Measurements from ENCODE around the gene NR4A1.
A peak's percentile ranks its signal among the peaks of the same experiment; 100 is the strongest.

The NR4A1 gene

GRCh38 chr12:52036587-52037171 lies 14.6 kb upstream of the NR4A1 start (continued):
- TF ChIP-seq SNAI2 (CRISPR knock-in tag; IDR thresholded peaks at IDR 0.05): no peak
- no peak for TF ChIP-seq TOX (CRISPR knock-in tag; IDR thresholded peaks at IDR 0.05; ENCODE audit: borderline replicate concordance)
- TF ChIP-seq ZFP30 (CRISPR knock-in tag; IDR thresholded peaks at IDR 0.05): no peak
- TF ChIP-seq TSHZ2 (CRISPR knock-in tag; IDR thresholded peaks at IDR 0.05): peak; percentile 35; the same call in 1 of the 2 replicates
- 0 out of 2 replicates have a peak, but pooled peaks have one; percentile 22 for TF ChIP-seq ZFP3 (CRISPR knock-in tag; IDR thresholded peaks at IDR 0.05)

- 0 out of 3 replicates have a peak, but pooled peaks have one; percentile 6 for ATAC-seq
- TF ChIP-seq ZNF565 (CRISPR knock-in tag; conservative IDR thresholded peaks at IDR 0.05; ENCODE audit: low read depth) (no peak), ZFP3 (CRISPR knock-in tag; IDR thresholded peaks at IDR 0.05) (peak; percentile 32; the same call in 1 of the 2 replicates), ESRRG (CRISPR knock-in tag; IDR thresholded peaks at IDR 0.05) (peak; percentile 33; the same call in 1 of the 2 replicates), CREB5 (CRISPR knock-in tag; IDR thresholded peaks at IDR 0.05; ENCODE audit: low read depth) (0 out of 2 replicates have a peak, but pooled peaks have one; percentile 26), PATZ1 (CRISPR knock-in tag; IDR thresholded peaks at IDR 0.05; ENCODE audit: borderline replicate concordance) (peak; percentile 50; the same call in 1 of the 2 replicates)
Observed at GRCh38 chr12:52037248-52037861, 13.9 kb upstream of the NR4A1 start.

- TF ChIP-seq PATZ1 (CRISPR knock-in tag; IDR thresholded peaks at IDR 0.05; ENCODE audit: borderline replicate concordance) (no peak), ZNF8 (CRISPR knock-in tag; IDR thresholded peaks at IDR 0.05) (no peak), CSRNP3 (CRISPR knock-in tag; IDR thresholded peaks at IDR 0.05) (no peak), ESRRG (CRISPR knock-in tag; IDR thresholded peaks at IDR 0.05) (no peak)
- ATAC-seq: no peak
Observed at GRCh38 chr12:52038447-52038846, 12.8 kb upstream of the NR4A1 start.

GRCh38 chr12:52041035-52041434 lies 10.2 kb upstream of the NR4A1 start:
- ATAC-seq: no peak
- no peak for TF ChIP-seq ZNF565 (CRISPR knock-in tag; conservative IDR thresholded peaks at IDR 0.05; ENCODE audit: low read depth)
- no peak for TF ChIP-seq PPARA (CRISPR knock-in tag; IDR thresholded peaks at IDR 0.05; ENCODE audit: borderline replicate concordance)

GRCh38 chr12:52041695-52042123 lies 9.5 kb upstream of the NR4A1 start:
- TF ChIP-seq POU6F1 (CRISPR knock-in tag; IDR thresholded peaks at IDR 0.05; ENCODE audit: borderline replicate concordance, low read depth): no peak
- no peak for TF ChIP-seq ZNF70 (CRISPR knock-in tag; IDR thresholded peaks at IDR 0.05)
- TF ChIP-seq CSRNP3 (CRISPR knock-in tag; IDR thresholded peaks at IDR 0.05): no peak
- no peak for TF ChIP-seq TCF4 (CRISPR knock-in tag; IDR thresholded peaks at IDR 0.05; ENCODE audit: borderline replicate concordance)
- no peak for TF ChIP-seq BACH2 (CRISPR knock-in tag; IDR thresholded peaks at IDR 0.05; ENCODE audit: borderline replicate concordance)
- TF ChIP-seq ZFP3 (CRISPR knock-in tag; IDR thresholded peaks at IDR 0.05): no peak
- TF ChIP-seq PPARA (CRISPR knock-in tag; IDR thresholded peaks at IDR 0.05; ENCODE audit: borderline replicate concordance): no peak
- TF ChIP-seq RARB (CRISPR knock-in tag; IDR thresholded peaks at IDR 0.05): no peak
- TF ChIP-seq PATZ1 (CRISPR knock-in tag; IDR thresholded peaks at IDR 0.05; ENCODE audit: borderline replicate concordance): no peak
- ATAC-seq: peak; percentile 13
